Large intestine (tissue), 3 donors: ENCODE results near the gene ABCD2. TPM values are rescaled to one million over a fixed set of nuclear protein-coding genes. Genes with fewer than 3 reads are reported as not detected.
"Not testable (repeated sequence)": the region's sequence is repeated elsewhere in the genome, so short reads cannot be mapped to it uniquely, and the experiment has no call there.

Experiments used
- DNase-seq, 2 donors: peaks; one replicate each; pipeline versions ENCODE4 v3.0.0 to v3.0.0-alpha.2; 2013
- H3K27ac ChIP-seq: one replicate; pipeline ENCODE4 v1.5.1; 2013; ENCODE audit warnings: low read length
- H3K27me3 ChIP-seq: 2 replicates; pipeline ENCODE4 v1.6.1; 2013; ENCODE audit warnings: low read length; ENCODE audit not compliant: control insufficient read depth, insufficient read depth
- H3K36me3 ChIP-seq: 2 replicates; pipeline ENCODE4 v1.6.1; 2013; ENCODE audit warnings: low read length; ENCODE audit not compliant: control insufficient read depth, insufficient read depth
- H3K4me1 ChIP-seq: one replicate; pipeline ENCODE4 v1.6.1; 2013; ENCODE audit warnings: low read length; ENCODE audit not compliant: control insufficient read depth, insufficient read depth
- H3K4me3 ChIP-seq: one replicate; pipeline ENCODE4 v1.5.1; 2013; ENCODE audit warnings: low read length
- H3K9me3 ChIP-seq: one replicate; pipeline ENCODE4 v1.6.1; 2013; ENCODE audit warnings: mild to moderate bottlenecking, low read depth, low read length, moderate library complexity; ENCODE audit not compliant: control insufficient read depth
- WGBS: methylation state at CpG from one replicate; pipeline ENCODE4 v1.1.5; 2013; ENCODE audit warnings: low lambda C conversion rate; ENCODE audit not compliant: insufficient coverage; 5-methylcytosine and 5-hydroxymethylcytosine counted together
- polyA plus RNA-seq: library from polyadenylated mRNA; unstranded; fragments of 120-200 nt; gene quantifications from one replicate; pipeline ENCODE4 v1.2.1, GENCODE V29; 2013

Gene ABCD2
- polyA plus RNA-seq, 1 donor, result 0.67 TPM

- Histone ChIP-seq H3K4me3 (no peak overlapping the region), H3K27ac (no peak overlapping the region), H3K9me3 (no peaks in the 10 kb centered on the region), H3K36me3 (no peaks in the 10 kb centered on the region), H3K27me3 (no peaks in the 10 kb centered on the region), H3K4me1 (no peaks in the 10 kb centered on the region)
- no peak for DNase-seq
These were observed 66.1 kb downstream of the ABCD2 start for GRCh38 chr12:39553476-39553875.

DNA sequence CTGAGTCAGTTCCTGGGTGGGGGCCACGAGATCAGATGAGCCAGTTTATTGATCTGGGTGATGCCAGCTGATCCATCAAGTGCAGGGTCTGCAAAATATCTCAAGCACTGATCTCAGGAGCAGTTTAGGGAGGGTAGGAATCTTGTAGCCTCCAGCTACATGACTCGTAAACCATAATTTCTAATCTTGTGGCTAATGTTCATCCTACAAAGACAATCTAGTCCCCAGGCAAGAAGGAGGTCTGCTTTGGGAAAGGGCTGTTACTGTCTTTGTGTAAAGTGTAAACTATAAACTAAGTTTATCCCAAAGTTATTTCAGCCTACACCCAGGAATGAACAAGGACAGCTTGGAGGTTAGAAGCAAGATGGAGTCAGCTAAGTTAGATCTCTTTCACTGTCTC lies 75.4 kb downstream of the ABCD2 start:
- WGBS, result no CpG with 5 or more reads among the region's 2 CpGs
- not testable (repeated sequence) for H3K27me3 ChIP-seq, DNase-seq, H3K4me1 ChIP-seq, H3K9me3 ChIP-seq, H3K36me3 ChIP-seq, H3K27ac ChIP-seq, H3K4me3 ChIP-seq

DNA sequence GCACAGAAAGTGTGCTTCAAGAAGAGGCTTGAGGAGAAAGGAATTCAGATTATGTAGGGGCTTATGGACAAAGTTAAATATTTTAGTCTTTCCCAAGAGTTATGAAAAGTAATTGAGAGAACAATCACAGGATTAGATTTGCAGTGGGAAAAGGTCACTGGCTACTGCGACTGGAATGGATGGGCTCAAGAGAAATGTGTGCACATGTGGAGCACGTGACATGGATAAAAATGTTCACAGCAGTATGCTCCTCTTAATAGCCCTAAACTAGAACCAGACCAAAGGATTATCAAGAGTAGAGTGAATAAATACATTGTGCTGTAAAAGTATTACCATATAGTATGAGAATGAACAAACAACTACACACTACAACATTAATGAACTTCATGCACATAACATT lies 78.1 kb downstream of the ABCD2 start:
- no CpG with 5 or more reads among the region's 2 CpGs for WGBS
- Histone ChIP-seq H3K4me1 (no peaks in the 10 kb centered on the region), H3K27me3 (no peaks in the 10 kb centered on the region), H3K27ac (no peak overlapping the region), H3K9me3 (no peaks in the 10 kb centered on the region), H3K36me3 (no peaks in the 10 kb centered on the region), H3K4me3 (no peak overlapping the region)
- no peak for DNase-seq

DNA sequence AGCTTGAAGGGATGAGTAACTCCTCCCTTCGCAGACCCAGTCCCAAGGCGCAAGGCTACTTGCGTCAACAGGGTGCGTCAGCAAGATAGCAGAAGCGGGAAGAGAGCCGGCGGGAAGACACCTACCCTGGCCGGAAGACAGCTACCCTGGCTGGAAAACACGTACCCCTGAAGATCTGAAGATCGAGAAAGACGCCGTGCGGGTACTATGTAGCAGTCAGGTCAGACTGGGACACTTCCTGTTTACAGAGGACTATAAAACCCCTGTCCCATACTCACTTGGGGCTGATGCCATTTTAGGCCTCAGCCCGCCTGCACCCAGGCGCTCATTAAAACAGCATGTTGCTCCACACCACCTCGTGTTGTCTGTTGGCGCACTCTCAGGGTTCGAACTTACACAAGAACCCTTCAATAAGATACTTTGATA lies 80.9 kb downstream of the ABCD2 start:
- WGBS, result no CpG with 5 or more reads among the region's 18 CpGs
- H3K27me3 ChIP-seq, result no peaks in the 10 kb centered on the region

DNA sequence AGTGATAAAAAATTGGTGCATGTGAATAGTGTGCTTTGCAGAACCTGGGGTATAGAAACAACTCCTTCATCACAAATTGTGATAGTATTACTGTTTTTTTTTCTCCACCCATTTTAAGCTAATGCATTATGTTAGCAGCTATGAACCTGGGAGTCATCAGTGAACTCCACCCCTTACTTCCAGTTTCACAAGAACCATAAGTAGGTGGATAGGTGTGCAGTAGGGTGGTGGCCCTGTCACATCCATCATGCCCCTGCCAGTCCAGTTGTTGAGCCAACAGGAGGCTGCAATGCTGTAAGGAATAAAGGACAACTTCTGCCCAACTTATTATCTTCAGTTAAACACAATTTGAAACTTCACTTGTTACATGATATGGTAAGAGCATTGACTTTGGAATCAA lies 85.7 kb downstream of the ABCD2 start:
- no peak for DNase-seq
- no peak overlapping the region for H3K27ac ChIP-seq
- no peaks in the 10 kb centered on the region for H3K27me3 ChIP-seq
- no peaks in the 10 kb centered on the region for H3K4me1 ChIP-seq
- H3K4me3 ChIP-seq, result no peak overlapping the region
- no peaks in the 10 kb centered on the region for H3K36me3 ChIP-seq
- no peaks in the 10 kb centered on the region for H3K9me3 ChIP-seq

More for the DNA sequence above, 80.9 kb downstream of the ABCD2 start:
- Histone ChIP-seq H3K36me3 (no peaks in the 10 kb centered on the region), H3K4me3 (no peak overlapping the region), H3K9me3 (no peaks in the 10 kb centered on the region), H3K4me1 (no peaks in the 10 kb centered on the region), H3K27ac (no peak overlapping the region)
- DNase-seq, result no peak

DNA sequence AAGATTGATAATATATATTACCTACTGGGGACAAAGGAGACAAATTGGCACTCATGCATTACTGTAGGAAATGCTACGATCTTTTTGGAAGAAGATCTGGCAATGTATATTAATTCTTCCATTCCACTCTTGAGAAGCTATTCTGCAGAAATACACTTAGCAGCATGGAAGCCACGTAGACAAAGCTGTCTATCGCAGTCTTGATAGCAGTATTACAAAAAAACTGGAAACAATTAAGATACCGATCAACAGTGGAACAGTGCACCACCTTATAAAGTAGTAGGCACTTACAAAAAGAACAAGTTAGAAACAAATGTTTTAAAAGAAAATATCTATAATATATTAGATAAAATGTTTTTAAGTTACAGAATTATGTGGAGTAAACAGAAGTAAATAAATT lies 87.2 kb downstream of the ABCD2 start:
- no peak for DNase-seq
- no peaks in the 10 kb centered on the region for H3K36me3 ChIP-seq
- H3K27ac ChIP-seq, result no peak overlapping the region
- no peaks in the 10 kb centered on the region for H3K9me3 ChIP-seq
- H3K4me3 ChIP-seq, result no peak overlapping the region
- no peaks in the 10 kb centered on the region for H3K27me3 ChIP-seq
- 100% methylated on average over 2 of the region's 4 CpGs for WGBS
- no peaks in the 10 kb centered on the region for H3K4me1 ChIP-seq

- H3K27me3 ChIP-seq, result no peaks in the 10 kb centered on the region
These were observed 92.6 kb downstream of the ABCD2 start for GRCh38 chr12:39526974-39527373.

GRCh38 chr12:39522167-39522566 lies 97.4 kb downstream of the ABCD2 start:
- H3K9me3 ChIP-seq, H3K4me3 ChIP-seq, DNase-seq: not testable (repeated sequence)

More at GRCh38 chr12:39526974-39527373, 92.6 kb downstream of the ABCD2 start:
- Histone ChIP-seq H3K4me3 (no peak overlapping the region), H3K4me1 (no peaks in the 10 kb centered on the region), H3K27ac (no peak overlapping the region), H3K9me3 (no peaks in the 10 kb centered on the region), H3K36me3 (no peaks in the 10 kb centered on the region)
- 100% methylated on average over 1 of the region's 2 CpGs for WGBS
- DNase-seq, result no peak

GRCh38 chr12:39510001-39510400 lies 109.6 kb downstream of the ABCD2 start:
- no peaks in the 10 kb centered on the region for H3K4me1 ChIP-seq
- no peak for DNase-seq
- no CpG with 5 or more reads among the region's 1 CpG for WGBS
- no peaks in the 10 kb centered on the region for H3K9me3 ChIP-seq
- no peaks in the 10 kb centered on the region for H3K36me3 ChIP-seq
- H3K27ac ChIP-seq, result no peak overlapping the region
- H3K27me3 ChIP-seq, result no peaks in the 10 kb centered on the region
- no peak overlapping the region for H3K4me3 ChIP-seq

More at GRCh38 chr12:39522167-39522566, 97.4 kb downstream of the ABCD2 start:
- H3K4me1 ChIP-seq, H3K27me3 ChIP-seq, H3K36me3 ChIP-seq, H3K27ac ChIP-seq: not testable (repeated sequence)

DNA sequence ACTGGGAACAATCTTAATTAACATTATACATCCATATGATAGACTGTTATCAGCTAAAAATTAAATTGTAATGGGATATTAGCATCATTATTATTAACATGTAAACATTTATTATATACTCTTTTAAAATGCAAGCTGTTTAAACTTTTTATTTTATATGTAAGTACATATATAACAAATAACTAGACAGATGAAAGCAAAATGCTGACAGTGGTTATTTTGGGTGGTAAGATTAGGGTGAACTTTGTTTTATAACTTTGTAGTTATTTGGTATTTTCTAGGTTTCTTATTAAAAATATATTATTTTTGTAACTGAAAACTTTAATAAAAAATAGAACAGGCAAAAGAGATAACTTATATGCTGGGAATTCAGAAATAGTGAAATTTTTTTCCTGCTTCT lies 114.0 kb downstream of the ABCD2 start:
- no peaks in the 10 kb centered on the region for H3K9me3 ChIP-seq
- H3K27me3 ChIP-seq, result no peaks in the 10 kb centered on the region
- no peak overlapping the region for H3K4me3 ChIP-seq
- no peaks in the 10 kb centered on the region for H3K4me1 ChIP-seq
- no peaks in the 10 kb centered on the region for H3K36me3 ChIP-seq
- H3K27ac ChIP-seq, result no peak overlapping the region
- DNase-seq, result no peak

- Histone ChIP-seq H3K27me3 (no peaks in the 10 kb centered on the region), H3K27ac (no peak overlapping the region), H3K9me3 (no peaks in the 10 kb centered on the region), H3K4me1 (no peaks in the 10 kb centered on the region), H3K36me3 (no peaks in the 10 kb centered on the region), H3K4me3 (no peak overlapping the region)
- no CpG with 5 or more reads among the region's 2 CpGs for WGBS
- no peak for DNase-seq
These were observed 114.6 kb downstream of the ABCD2 start for GRCh38 chr12:39505023-39505422.
